DMS153 (cell line): Measurements from ENCODE around the gene GALNT2.

ENCODE experiments used
- DNase-seq: peaks from one replicate; lab custom pipeline; 2025; lab: John Stamatoyannopoulos, UW

The GALNT2 gene

GRCh38 chr1:230186874-230187273 is 119.8 kb downstream of the GALNT2 start:
- DNase-seq: peak; percentile 42

GRCh38 chr1:230187290-230187689 is 120.3 kb downstream of the GALNT2 start:
- no peak for DNase-seq

- peak; percentile 63 for DNase-seq
Measured at GRCh38 chr1:230188826-230189225, 121.8 kb downstream of the GALNT2 start.

- DNase-seq: peak; percentile 96
Measured at GRCh38 chr1:230189341-230189740, 122.3 kb downstream of the GALNT2 start.

- DNase-seq: no peak
Measured at GRCh38 chr1:230189824-230190223, 122.8 kb downstream of the GALNT2 start.

GRCh38 chr1:230191079-230191804 is 124.2 kb downstream of the GALNT2 start:
- DNase-seq: no peak

GRCh38 chr1:230191855-230192254 is 124.8 kb downstream of the GALNT2 start:
- no peak for DNase-seq

- no peak for DNase-seq
Measured at GRCh38 chr1:230194525-230194924, 127.5 kb downstream of the GALNT2 start.

GRCh38 chr1:230195199-230195598 is 128.2 kb downstream of the GALNT2 start:
- no peak for DNase-seq

GRCh38 chr1:230196077-230196476 is 129.0 kb downstream of the GALNT2 start:
- DNase-seq: no peak

- no peak for DNase-seq
Measured at GRCh38 chr1:230197644-230198567, 130.9 kb downstream of the GALNT2 start.

- DNase-seq: no peak
Measured at GRCh38 chr1:230199034-230199433, 132.0 kb downstream of the GALNT2 start.

- no peak for DNase-seq
Measured at GRCh38 chr1:230199554-230199953, 132.5 kb downstream of the GALNT2 start.

GRCh38 chr1:230200276-230200675 is 133.2 kb downstream of the GALNT2 start:
- no peak for DNase-seq

- no peak for DNase-seq
Measured at GRCh38 chr1:230201445-230201844, 134.4 kb downstream of the GALNT2 start.

GRCh38 chr1:230204842-230205241 is 137.8 kb downstream of the GALNT2 start:
- peak; percentile 80 for DNase-seq

- DNase-seq: no peak
Measured at GRCh38 chr1:230205719-230206198, 138.7 kb downstream of the GALNT2 start.

- DNase-seq: no peak
Measured at GRCh38 chr1:230206207-230206606, 139.2 kb downstream of the GALNT2 start.

GRCh38 chr1:230206976-230207375 is 139.9 kb downstream of the GALNT2 start:
- DNase-seq: peak; percentile 46

GRCh38 chr1:230207598-230207997 is 140.6 kb downstream of the GALNT2 start:
- DNase-seq: no peak

GRCh38 chr1:230208619-230209261 is 141.7 kb downstream of the GALNT2 start:
- DNase-seq: no peak

- DNase-seq: no peak
Measured at GRCh38 chr1:230210326-230210980, 143.4 kb downstream of the GALNT2 start.
